Middle frontal gyrus (tissue), 1 donor: ENCODE data around the gene TIMP4.

Experiments used
- DNase-seq: peaks from one replicate; pipeline ENCODE4 v3.0.0-alpha.2; 2015; ENCODE audit warnings: low spot score; ENCODE audit errors: extremely low spot score

Gene TIMP4

GRCh38 chr3:12148183-12148940 is 10.3 kb downstream of the TIMP4 start:
- no peak for DNase-seq

GRCh38 chr3:12147049-12147780 is 11.5 kb downstream of the TIMP4 start:
- DNase-seq, result no peak

- peak; percentile 8 for DNase-seq
Observed at GRCh38 chr3:12143949-12144504, 14.7 kb downstream of the TIMP4 start.

- no peak for DNase-seq
Observed at GRCh38 chr3:12142476-12142875, 16.2 kb downstream of the TIMP4 start.

- no peak for DNase-seq
Observed at GRCh38 chr3:12141350-12141749, 17.4 kb downstream of the TIMP4 start.

GRCh38 chr3:12139111-12139511 is 19.6 kb downstream of the TIMP4 start:
- no peak for DNase-seq

- no peak for DNase-seq
Observed at GRCh38 chr3:12138044-12138443, 20.7 kb downstream of the TIMP4 start.

- no peak for DNase-seq
Observed at GRCh38 chr3:12136371-12136770, 22.3 kb downstream of the TIMP4 start.

GRCh38 chr3:12135029-12135657 is 23.6 kb downstream of the TIMP4 start:
- peak; percentile 43 for DNase-seq

GRCh38 chr3:12132881-12133280 is 25.8 kb downstream of the TIMP4 start:
- DNase-seq, result no peak

- no peak for DNase-seq
Observed at GRCh38 chr3:12131351-12132090, 27.2 kb downstream of the TIMP4 start.

GRCh38 chr3:12127391-12127790 is 31.3 kb downstream of the TIMP4 start:
- no peak for DNase-seq

- DNase-seq, result no peak
Observed at GRCh38 chr3:12125772-12126171, 32.9 kb downstream of the TIMP4 start.

- DNase-seq, result no peak
Observed at GRCh38 chr3:12121466-12121865, 37.2 kb downstream of the TIMP4 start.

- DNase-seq, result no peak
Observed at GRCh38 chr3:12120374-12121140, 38.2 kb downstream of the TIMP4 start.

- peak; percentile 29 for DNase-seq
Observed at GRCh38 chr3:12117473-12117872, 41.2 kb downstream of the TIMP4 start.

- DNase-seq, result no peak
Observed at GRCh38 chr3:12116870-12117269, 41.8 kb downstream of the TIMP4 start.

- DNase-seq, result no peak
Observed at GRCh38 chr3:12115849-12116248, 42.9 kb downstream of the TIMP4 start.

GRCh38 chr3:12115104-12115503 is 43.6 kb downstream of the TIMP4 start:
- no peak for DNase-seq

GRCh38 chr3:12114251-12114650 is 44.5 kb downstream of the TIMP4 start:
- no peak for DNase-seq
